SK-MEL-5 (cell line): ENCODE measurements around the gene ZBED6. TPM values are rescaled to one million over a fixed set of nuclear protein-coding genes. Genes with fewer than 3 reads are reported as not detected.
"Not testable (repeated sequence)": the region's sequence is repeated elsewhere in the genome, so short reads cannot be mapped to it uniquely, and the experiment has no call there.

Experiments
- DNase-seq: peaks from one replicate; pipeline ENCODE4 v3.0.0-alpha.2; 2016; ENCODE audit warnings: low read depth, low spot score
- in situ Hi-C: cut with HindIII; loops from 2 replicates; pipeline ENCODE4 v1.10.0; 2016; ENCODE audit warnings: low sequenced_read_pairs, high pct_unique_total_duplicates, low pct_unique_long_range_greater_than_20kb
- small RNA-seq, 2 experiments: library from RNA; depleted of rRNA; stranded (forward); fragments of <200 nt; gene quantifications; one replicate each; pipeline ENCODE3, GENCODE V24; 2014
- total RNA-seq: library from RNA; depleted of rRNA; stranded (reverse); fragments of >200 nt; shearing (Covaris generic); gene quantifications from 2 replicates; pipeline ENCODE4 v1.2.3, GENCODE V29; 2014; rRNA removed

Gene ZBED6
- total RNA-seq, 1 experiment from 2014 or later, result 10.3 TPM

- DNase-seq, result no peak
- in situ Hi-C loops, result no loop called here
Measured at GRCh38 chr1:203818399-203818798, 23.0 kb downstream of the ZBED6 start.

GRCh38 chr1:203823306-203823705 lies 27.9 kb downstream of the ZBED6 start:
- no peak for DNase-seq
- in situ Hi-C loops, result no loop called here

GRCh38 chr1:203826175-203826574 lies 30.8 kb downstream of the ZBED6 start:
- in situ Hi-C loops, result no loop called here
- no peak for DNase-seq

GRCh38 chr1:203828002-203828401 lies 32.6 kb downstream of the ZBED6 start:
- no peak for DNase-seq
- in situ Hi-C loops, result no loop called here

GRCh38 chr1:203828503-203828902 lies 33.1 kb downstream of the ZBED6 start:
- in situ Hi-C loops, result no loop called here

GRCh38 chr1:203829247-203829646 lies 33.8 kb downstream of the ZBED6 start:
- DNase-seq, in situ Hi-C loops: not testable (repeated sequence)

More at GRCh38 chr1:203828503-203828902, 33.1 kb downstream of the ZBED6 start:
- DNase-seq, result no peak

- DNase-seq, result peak; percentile 11
- in situ Hi-C loops, result no loop called here
Measured at GRCh38 chr1:203835476-203835875, 40.1 kb downstream of the ZBED6 start.

- in situ Hi-C loops, result no loop called here
- peak; percentile 22 for DNase-seq
Measured at GRCh38 chr1:203839081-203839480, 43.7 kb downstream of the ZBED6 start.

GRCh38 chr1:203840208-203840808 lies 44.9 kb downstream of the ZBED6 start:
- in situ Hi-C loops, result no loop called here
- no peak for DNase-seq

GRCh38 chr1:203842559-203842876 lies 47.1 kb downstream of the ZBED6 start:
- no peak for DNase-seq
- in situ Hi-C loops, result no loop called here

- in situ Hi-C loops, result no loop called here
- no peak for DNase-seq
Measured at GRCh38 chr1:203843435-203843834, 48.0 kb downstream of the ZBED6 start.

Small RNA genes within 50 kb of the gene (small RNA-seq; reads per million reads assigned to genes)
- 0.02 to 0.57 reads per million in 2 experiments for gene ZC3H11A

Other genes with a start within 250 kb of the ZBED6 start
- gene ATP2B4, start 168.8 kb upstream of the ZBED6 start, total RNA-seq, result 39.1 and 45.2 TPM in 2 replicates
- gene LAX1, start 30.4 kb upstream of the ZBED6 start, total RNA-seq, result not detected in 2 replicates
- gene ZC3H11A, start within 50 bp of the ZBED6 start, total RNA-seq, result 75.1 and 85.2 TPM in 2 replicates
- 140 and 176 TPM in 2 replicates for gene SNRPE, start 66.0 kb downstream of the ZBED6 start, total RNA-seq